Measurements from ENCODE around the gene PSMD14. TPM values are rescaled to one million over a fixed set of nuclear protein-coding genes. Genes with fewer than 3 reads are reported as not detected.
"Not testable (repeated sequence)": the region's sequence is repeated elsewhere in the genome, so short reads cannot be mapped to it uniquely, and the experiment has no call there.

Gene PSMD14
- 33.5 TPM for total RNA-seq
- long read RNA-seq, transcript PSMD14-201 (12 exons, 1,954 nt) = major isoform, 84 of 92 reads
- long read RNA-seq, partial matches to known transcripts = 2 of 92 reads
- long read RNA-seq, other reads (novel, unspliced or antisense) = 5 of 92 reads

DNA sequence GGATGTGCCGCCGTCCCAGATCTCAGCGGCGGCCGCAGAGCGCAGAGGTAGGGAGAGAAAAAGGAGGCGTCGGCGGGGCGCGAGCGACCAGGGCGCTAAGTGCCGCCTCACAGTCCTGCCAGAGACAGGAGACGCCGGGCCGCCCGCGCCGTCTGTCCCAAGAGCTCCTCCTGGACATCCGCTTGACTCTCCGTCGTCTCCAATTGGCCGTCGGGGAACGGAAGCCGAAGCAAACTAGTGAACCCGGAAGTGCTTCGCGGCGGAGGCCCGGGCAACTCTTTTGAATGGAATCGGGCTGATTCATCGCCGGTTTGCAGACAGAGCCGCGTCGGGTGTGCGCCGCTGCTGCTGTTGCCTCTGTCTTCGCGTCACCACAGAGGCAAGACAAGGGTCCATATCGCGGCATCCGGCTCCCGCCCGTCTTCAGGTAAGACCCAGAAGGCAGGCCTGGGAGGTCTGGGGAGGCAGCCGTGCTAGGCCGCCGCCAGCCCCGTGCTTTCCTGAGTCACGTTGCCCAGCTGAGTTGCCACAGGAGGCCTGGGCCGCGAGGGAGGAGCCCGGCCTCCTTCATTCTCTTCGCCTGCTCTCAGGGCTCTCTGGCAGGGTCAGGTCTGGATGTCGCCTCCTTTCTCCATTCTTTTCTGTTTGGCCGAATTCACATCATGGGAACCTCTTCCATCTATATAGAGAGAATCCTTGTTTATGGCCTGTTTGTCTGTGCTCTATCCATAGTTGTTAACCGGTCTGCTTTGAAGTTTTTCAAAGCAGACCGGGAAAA is at the start of gene PSMD14:
PSMD14 (plus strand) TSS at position 248 of the 778 bp plus-strand sequence. CDS start 10,401 bp downstream, outside the sequence.
- no peaks in the 10 kb centered on the region for H3K36me3 ChIP-seq
- TF ChIP-seq, protein P1, sequence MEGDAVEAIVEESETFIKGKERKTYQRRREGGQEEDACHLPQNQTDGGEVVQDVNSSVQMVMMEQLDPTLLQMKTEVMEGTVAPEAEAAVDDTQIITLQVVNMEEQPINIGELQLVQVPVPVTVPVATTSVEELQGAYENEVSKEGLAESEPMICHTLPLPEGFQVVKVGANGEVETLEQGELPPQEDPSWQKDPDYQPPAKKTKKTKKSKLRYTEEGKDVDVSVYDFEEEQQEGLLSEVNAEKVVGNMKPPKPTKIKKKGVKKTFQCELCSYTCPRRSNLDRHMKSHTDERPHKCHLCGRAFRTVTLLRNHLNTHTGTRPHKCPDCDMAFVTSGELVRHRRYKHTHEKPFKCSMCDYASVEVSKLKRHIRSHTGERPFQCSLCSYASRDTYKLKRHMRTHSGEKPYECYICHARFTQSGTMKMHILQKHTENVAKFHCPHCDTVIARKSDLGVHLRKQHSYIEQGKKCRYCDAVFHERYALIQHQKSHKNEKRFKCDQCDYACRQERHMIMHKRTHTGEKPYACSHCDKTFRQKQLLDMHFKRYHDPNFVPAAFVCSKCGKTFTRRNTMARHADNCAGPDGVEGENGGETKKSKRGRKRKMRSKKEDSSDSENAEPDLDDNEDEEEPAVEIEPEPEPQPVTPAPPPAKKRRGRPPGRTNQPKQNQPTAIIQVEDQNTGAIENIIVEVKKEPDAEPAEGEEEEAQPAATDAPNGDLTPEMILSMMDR (IDR thresholded peaks at IDR 0.05) = no peak
- DNase-seq (peak; percentile 96), ATAC-seq (peak; percentile 98 to 99)
- no peaks in the 10 kb centered on the region for H3K27me3 ChIP-seq (ENCODE audit: low read depth)
- H3K4me1 ChIP-seq = peaks cover 21% of the 10 kb centered on the region
- peak within 1 kb of the TSS; percentile 87 for H3K27ac ChIP-seq
- intact Hi-C loops (cut with DNase I) = no loop called here
- H3K9me3 ChIP-seq = no peaks in the 10 kb centered on the region
- peak within 1 kb of the TSS; percentile 80 for H3K4me3 ChIP-seq

GRCh38 chr2:161265874-161266273 is 42.4 kb upstream of the PSMD14 start:
- DNase-seq (no peak), ATAC-seq (no peak)
- no peaks in the 10 kb centered on the region for H3K9me3 ChIP-seq
- TF ChIP-seq, protein P1 (IDR thresholded peaks at IDR 0.05) = no peak
- no peaks in the 10 kb centered on the region for H3K4me1 ChIP-seq
- H3K36me3 ChIP-seq = no peaks in the 10 kb centered on the region
- intact Hi-C loops (cut with DNase I) = no loop called here
- H3K4me3 ChIP-seq = no peak overlapping the region
- H3K27ac ChIP-seq = no peak overlapping the region
- no peaks in the 10 kb centered on the region for H3K27me3 ChIP-seq (ENCODE audit: low read depth)

DNA sequence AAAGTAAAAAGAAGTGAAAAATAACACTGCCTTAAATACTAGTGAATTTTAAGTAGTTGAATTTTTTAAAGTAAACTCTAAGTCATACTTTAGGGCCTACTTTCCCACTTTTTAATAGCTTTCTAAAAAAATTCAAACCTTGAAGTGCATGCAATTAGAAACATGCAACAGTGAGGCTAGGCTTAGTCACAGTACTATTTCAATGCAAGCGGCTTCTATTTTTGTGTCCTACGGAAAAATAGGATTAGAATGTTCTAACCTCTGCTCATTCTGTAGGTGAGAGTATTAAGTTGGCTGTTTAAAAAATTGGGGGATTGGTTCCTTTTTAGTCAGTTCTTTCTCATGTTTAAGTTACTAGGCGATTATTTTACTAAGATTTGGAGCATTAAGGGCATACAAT is 39.1 kb upstream of the PSMD14 start:
- Histone ChIP-seq H3K27ac (no peak overlapping the region), H3K9me3 (no peaks in the 10 kb centered on the region), H3K36me3 (no peaks in the 10 kb centered on the region), H3K4me3 (no peak overlapping the region), H3K4me1 (no peaks in the 10 kb centered on the region), H3K27me3 (ENCODE audit: low read depth) (no peaks in the 10 kb centered on the region)
- DNase-seq = no peak
- no peak for ATAC-seq
- TF ChIP-seq, protein P1 (IDR thresholded peaks at IDR 0.05) = no peak
- intact Hi-C loops (cut with DNase I) = no loop called here

- no peak overlapping the region for H3K4me3 ChIP-seq
- ATAC-seq (peak in 1 of 2 donors; percentile 43), DNase-seq (no peak)
- H3K27ac ChIP-seq = no peak overlapping the region
- no peaks in the 10 kb centered on the region for H3K27me3 ChIP-seq (ENCODE audit: low read depth)
- no peaks in the 10 kb centered on the region for H3K4me1 ChIP-seq
- no peaks in the 10 kb centered on the region for H3K9me3 ChIP-seq
- intact Hi-C loops (cut with DNase I) = no loop called here
- TF ChIP-seq, protein P1 (IDR thresholded peaks at IDR 0.05) = peak; percentile 68
- H3K36me3 ChIP-seq = no peaks in the 10 kb centered on the region
Observed at GRCh38 chr2:161273038-161273760, 35.0 kb upstream of the PSMD14 start.

DNA sequence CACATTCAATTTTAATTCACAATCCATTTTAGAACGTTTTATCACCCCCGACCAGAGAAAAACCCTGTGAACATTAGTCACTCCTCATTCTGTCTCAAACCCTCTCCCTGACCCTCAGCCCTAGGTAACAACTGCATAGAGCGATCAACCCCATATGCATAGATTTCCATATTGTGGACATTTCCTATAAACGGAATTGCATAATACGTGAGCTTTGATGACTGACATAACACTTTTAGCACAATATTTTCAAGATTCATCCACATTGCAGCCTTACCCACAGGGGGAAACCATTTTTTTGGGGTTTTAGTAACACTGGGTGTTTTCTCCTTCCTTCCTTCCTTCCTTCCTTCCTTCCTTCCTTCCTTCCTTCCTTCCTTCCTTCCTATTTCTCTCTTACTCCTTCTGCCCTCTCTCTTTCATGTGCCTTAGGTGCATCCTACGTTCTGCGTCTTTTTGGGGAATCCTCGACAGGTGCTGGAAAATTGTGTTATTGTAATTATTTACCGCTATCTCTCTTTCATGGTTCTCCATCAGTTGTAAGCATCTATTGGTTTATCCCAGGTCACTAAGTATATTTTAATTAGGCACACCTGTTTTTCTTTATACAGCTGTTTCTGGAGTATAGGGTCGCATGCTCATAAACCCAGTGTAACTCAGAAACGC is 29.5 kb upstream of the PSMD14 start:
- intact Hi-C loops (cut with DNase I); DNase-seq: not testable (repeated sequence)

DNA sequence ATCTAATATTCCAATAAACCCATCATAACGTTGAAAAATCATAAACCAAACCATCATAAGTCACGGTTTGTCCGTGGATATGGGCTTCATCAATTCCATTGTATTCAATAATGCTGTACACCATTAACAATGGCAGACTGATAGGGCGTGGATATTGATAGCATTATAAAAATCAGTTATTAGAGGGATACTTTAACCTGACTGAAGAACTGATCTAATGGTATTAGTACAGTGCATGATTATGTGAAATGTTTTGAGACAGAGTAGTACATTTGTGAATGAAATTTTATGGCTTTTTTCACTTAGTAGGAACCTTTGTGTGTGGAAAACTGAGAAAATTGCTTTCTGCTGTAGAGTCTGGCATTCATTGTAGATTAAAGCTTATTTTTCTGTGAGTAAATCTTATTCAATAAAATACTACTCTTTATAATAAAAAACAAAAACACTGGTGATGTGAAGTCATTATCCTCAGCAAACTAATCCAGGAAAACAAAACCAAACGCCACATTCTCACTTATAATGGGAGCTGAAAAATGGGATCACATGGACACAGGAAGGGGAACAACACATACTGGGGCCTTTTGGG is 28.9 kb upstream of the PSMD14 start:
- DNase-seq; H3K4me1 ChIP-seq; intact Hi-C loops (cut with DNase I); H3K27ac ChIP-seq; H3K9me3 ChIP-seq; ATAC-seq; H3K36me3 ChIP-seq; H3K27me3 ChIP-seq (ENCODE audit: low read depth); H3K4me3 ChIP-seq: not testable (repeated sequence)

More for the DNA sequence above, 29.5 kb upstream of the PSMD14 start:
- not testable (repeated sequence) for ATAC-seq; H3K4me1 ChIP-seq; H3K27ac ChIP-seq; H3K36me3 ChIP-seq; H3K27me3 ChIP-seq (ENCODE audit: low read depth); H3K4me3 ChIP-seq; H3K9me3 ChIP-seq

DNA sequence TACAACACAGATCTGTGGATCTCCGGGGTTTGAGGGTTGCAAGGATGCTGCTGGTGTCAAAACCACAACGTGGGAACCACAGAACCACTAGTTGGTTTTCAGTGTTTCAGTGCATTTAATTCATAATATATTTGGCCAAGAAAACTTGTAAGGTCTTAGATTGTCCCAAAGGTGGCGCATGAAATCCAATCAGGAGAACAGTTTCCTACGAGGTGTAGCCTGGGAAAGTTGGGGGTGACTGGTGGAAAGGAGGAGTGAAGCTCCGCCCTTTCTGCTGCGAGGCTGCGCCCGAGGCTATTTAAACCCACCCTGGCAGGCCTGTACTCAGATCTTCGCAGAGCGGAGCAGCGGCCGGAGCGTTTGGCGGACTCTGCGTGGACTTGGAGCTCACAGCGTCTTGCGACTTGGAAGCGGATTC is 27.3 kb upstream of the PSMD14 start:
- H3K27me3 ChIP-seq (ENCODE audit: low read depth); H3K4me1 ChIP-seq; H3K9me3 ChIP-seq; intact Hi-C loops (cut with DNase I); H3K36me3 ChIP-seq; H3K4me3 ChIP-seq; H3K27ac ChIP-seq; ATAC-seq: not testable (repeated sequence)
- peak; percentile 84 for DNase-seq

DNA sequence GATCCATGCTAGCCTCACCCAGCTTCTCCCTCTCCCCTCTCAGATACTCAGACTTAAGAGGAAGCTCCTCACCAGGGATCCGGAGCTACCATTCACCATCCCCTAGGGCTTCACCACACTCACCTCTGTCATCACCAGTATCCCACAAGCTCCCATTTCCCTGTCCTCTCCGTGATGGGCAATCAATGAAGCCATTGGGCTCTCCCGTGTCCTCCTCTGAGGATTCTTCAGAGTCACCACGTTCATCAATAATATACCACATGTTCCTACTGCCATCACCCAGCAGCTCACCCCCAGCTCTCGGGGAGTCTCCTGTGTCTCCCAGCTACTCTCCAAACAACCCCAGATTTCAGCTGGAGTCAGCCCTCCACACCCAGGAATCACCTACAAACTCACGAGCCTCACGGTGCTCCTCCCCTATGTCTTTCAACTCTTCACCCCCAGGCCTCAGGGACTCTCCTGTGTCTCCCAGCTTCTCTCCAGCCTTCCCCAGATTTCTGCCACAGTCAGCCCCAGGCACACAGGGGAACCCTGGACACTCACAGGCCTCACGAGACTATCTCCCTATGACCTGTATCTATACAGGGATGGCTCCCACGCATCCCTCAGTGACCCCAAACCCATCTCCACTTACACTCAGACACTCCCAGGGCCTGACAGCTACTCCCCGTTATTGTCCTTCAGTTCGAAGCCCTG is 26.5 kb upstream of the PSMD14 start:
- H3K27me3 ChIP-seq (ENCODE audit: low read depth); H3K36me3 ChIP-seq; intact Hi-C loops (cut with DNase I); H3K4me3 ChIP-seq; H3K4me1 ChIP-seq; H3K9me3 ChIP-seq; DNase-seq; ATAC-seq; H3K27ac ChIP-seq: not testable (repeated sequence)
